Right lobe of liver (tissue), 4 donors: ENCODE measurements around the gene PTPRN2.

Source experiments
- POLR2A ChIP-seq: fragments of 450-650 bp; IDR thresholded peaks from one replicate; pipeline ENCODE4 v1.6.1; 2017; ENCODE audit warnings: antibody characterized with exemption, mild to moderate bottlenecking
- TF ChIP-seq, protein P1 (sequence below), 4 donors: fragments of 200-600 bp in 3 of 4; fragments of 450-650 bp in 1 of 4; IDR thresholded peaks; one replicate each; pipeline versions ENCODE4 v1.5.1 to v1.8.0; 2016 to 2022; ENCODE audit warnings: antibody characterized with exemption in 4 of 4, mild to moderate bottlenecking in 2 of 4
- donor health status: DM: no; HTN: no; CAD: no.
- donor health status: DM: no; HTN: no; CAD: no.
- donor health status: DM: no; HTN: yes; CAD: no.

DNA sequence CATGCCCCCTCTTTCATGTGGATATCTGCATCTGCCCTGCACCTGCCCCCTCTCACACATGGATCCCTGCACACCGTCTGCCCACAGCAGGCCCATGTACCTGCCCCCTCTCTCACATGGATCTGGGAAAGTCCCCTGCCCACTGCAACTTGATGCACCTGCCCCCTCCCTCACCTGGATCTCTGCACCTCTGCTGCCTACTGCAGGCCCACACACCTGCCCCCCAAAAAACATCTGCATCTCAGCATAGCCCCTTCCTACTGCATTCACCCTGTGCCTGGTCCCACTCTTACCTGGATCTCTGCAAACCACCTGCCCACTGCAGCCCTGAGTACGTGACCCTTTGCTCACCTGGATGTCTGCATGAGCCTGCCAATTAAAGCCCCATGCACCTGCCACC lies 479.8 kb downstream of the PTPRN2 start:
- TF ChIP-seq, protein P1, sequence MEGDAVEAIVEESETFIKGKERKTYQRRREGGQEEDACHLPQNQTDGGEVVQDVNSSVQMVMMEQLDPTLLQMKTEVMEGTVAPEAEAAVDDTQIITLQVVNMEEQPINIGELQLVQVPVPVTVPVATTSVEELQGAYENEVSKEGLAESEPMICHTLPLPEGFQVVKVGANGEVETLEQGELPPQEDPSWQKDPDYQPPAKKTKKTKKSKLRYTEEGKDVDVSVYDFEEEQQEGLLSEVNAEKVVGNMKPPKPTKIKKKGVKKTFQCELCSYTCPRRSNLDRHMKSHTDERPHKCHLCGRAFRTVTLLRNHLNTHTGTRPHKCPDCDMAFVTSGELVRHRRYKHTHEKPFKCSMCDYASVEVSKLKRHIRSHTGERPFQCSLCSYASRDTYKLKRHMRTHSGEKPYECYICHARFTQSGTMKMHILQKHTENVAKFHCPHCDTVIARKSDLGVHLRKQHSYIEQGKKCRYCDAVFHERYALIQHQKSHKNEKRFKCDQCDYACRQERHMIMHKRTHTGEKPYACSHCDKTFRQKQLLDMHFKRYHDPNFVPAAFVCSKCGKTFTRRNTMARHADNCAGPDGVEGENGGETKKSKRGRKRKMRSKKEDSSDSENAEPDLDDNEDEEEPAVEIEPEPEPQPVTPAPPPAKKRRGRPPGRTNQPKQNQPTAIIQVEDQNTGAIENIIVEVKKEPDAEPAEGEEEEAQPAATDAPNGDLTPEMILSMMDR (IDR thresholded peaks at IDR 0.05): no peak
- no peak for TF ChIP-seq POLR2A
